GM20000 (cell line): Measurements from ENCODE around the gene CREB3L4.

Source experiments
- DNase-seq: peaks from one replicate; pipeline ENCODE4 v3.0.0; 2012; ENCODE audit warnings: low spot score
- TF ChIP-seq, protein P1 (sequence below): IDR thresholded peaks from 2 replicates; pipeline ENCODE4 v1.5.1; 2012; ENCODE audit warnings: mild to moderate bottlenecking, control low read depth; ENCODE audit errors: extremely low read depth, missing control alignments

The CREB3L4 gene

DNA sequence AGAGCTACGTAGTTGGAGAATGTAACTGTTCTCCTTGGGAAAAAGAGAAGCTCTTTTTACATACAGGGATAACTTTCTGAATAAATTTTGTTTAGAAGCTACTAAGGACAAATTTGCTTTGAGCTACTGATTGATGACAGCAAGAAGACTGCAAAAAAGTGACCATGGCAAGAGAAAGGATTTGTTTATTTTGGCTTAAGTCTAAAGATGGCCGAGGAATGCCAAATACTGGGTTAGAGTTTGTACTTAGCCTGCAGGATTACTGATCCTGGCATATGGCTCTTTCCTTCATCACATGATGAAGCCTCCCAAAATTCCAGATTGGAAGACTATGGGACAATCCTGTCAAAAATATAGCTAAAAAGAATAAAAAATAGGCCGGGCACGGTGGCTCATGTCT, 51.6 kb downstream of the CREB3L4 start:
- TF ChIP-seq, protein P1, sequence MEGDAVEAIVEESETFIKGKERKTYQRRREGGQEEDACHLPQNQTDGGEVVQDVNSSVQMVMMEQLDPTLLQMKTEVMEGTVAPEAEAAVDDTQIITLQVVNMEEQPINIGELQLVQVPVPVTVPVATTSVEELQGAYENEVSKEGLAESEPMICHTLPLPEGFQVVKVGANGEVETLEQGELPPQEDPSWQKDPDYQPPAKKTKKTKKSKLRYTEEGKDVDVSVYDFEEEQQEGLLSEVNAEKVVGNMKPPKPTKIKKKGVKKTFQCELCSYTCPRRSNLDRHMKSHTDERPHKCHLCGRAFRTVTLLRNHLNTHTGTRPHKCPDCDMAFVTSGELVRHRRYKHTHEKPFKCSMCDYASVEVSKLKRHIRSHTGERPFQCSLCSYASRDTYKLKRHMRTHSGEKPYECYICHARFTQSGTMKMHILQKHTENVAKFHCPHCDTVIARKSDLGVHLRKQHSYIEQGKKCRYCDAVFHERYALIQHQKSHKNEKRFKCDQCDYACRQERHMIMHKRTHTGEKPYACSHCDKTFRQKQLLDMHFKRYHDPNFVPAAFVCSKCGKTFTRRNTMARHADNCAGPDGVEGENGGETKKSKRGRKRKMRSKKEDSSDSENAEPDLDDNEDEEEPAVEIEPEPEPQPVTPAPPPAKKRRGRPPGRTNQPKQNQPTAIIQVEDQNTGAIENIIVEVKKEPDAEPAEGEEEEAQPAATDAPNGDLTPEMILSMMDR = no peak
- DNase-seq = no peak

DNA sequence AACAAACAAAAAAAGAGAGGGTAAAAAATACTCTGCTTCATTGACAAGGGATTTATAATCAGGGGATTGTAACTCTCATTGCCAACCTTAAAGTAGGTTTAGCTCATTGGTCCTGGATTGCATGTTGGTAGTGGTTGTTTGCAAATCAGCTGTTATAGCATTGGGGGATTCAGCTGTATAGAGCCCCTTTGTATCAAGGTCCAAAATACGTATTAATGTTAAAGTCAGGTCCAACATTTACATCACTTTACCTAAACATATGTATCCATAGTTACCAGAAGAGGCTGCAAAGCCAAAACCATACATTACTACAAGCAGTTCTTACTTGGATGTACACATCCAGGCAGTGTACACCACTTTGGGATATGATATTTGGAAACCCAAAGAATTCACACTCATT, 52.2 kb downstream of the CREB3L4 start:
- no peak for DNase-seq
- TF ChIP-seq, protein P1 = no peak
